Smooth muscle cell of the coronary artery (primary cell): ENCODE results near the gene CIAPIN1. TPM values are rescaled to one million over a fixed set of nuclear protein-coding genes. Genes with fewer than 3 reads are reported as not detected.

Experiments
- total RNA-seq: library from RNA; depleted of rRNA; stranded (reverse); fragments of >200 nt; gene quantifications from 2 replicates; pipeline ENCODE4 v1.2.3, GENCODE V29; 2014; ENCODE audit warnings: low replicate concordance

CIAPIN1 gene
- 18.6 and 46.3 TPM in 2 replicates for total RNA-seq

DNA sequence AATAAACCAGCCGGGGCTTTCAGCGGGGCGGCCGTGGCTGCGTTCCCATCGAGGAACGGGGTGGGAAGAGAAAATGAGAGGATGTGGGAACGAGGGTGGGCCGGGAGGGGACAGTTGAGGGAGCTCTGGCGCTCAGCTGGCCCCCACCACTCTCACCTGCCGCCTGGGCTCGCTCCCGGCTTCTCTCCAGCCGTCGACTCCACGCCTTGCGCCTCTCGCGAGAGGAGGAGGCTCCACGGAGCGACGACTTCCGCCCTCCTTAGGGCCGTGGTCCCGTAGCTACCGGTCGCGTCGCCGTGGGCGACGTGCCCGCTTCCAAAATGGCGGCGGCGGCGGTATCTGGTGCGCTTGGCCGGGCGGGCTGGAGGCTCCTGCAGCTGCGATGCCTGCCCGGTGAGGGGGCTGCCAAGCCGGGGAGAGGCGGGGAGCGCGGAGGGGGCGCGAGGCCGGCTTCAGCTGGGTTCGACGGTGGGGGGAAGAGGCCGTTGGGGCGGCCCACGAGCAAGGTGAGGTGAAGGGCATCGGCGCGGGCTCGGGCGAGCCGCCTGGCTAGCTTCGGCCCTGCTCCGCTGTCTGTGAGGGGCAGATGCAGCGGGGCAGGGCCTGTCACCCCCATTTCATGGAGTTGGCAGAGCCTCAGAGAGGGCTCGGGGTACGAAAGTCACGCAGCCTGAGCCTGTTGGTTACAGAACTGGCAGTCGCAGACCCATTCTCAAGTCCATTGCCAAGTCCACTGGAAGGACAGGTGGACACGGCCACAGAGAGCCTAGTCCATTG lies at the start of gene CIAPIN1, which contains the start of gene COQ9:
Gene CIAPIN1 (minus strand): TSS at position 200 of the 777 bp plus-strand sequence. CDS start 6,457 bp downstream, outside the sequence.
Gene COQ9 (plus strand): TSS at position 294 of the 777 bp plus-strand sequence. CDS start 27 bp downstream, at position 321.

GRCh38 chr16:57485916-57486857 lies 39.0 kb upstream of the CIAPIN1 start, which contains the start of gene DOK4:
Gene DOK4 (minus strand): TSS chr16:57486493. CDS start chr16:57479507, 6,986 bp downstream.

DNA sequence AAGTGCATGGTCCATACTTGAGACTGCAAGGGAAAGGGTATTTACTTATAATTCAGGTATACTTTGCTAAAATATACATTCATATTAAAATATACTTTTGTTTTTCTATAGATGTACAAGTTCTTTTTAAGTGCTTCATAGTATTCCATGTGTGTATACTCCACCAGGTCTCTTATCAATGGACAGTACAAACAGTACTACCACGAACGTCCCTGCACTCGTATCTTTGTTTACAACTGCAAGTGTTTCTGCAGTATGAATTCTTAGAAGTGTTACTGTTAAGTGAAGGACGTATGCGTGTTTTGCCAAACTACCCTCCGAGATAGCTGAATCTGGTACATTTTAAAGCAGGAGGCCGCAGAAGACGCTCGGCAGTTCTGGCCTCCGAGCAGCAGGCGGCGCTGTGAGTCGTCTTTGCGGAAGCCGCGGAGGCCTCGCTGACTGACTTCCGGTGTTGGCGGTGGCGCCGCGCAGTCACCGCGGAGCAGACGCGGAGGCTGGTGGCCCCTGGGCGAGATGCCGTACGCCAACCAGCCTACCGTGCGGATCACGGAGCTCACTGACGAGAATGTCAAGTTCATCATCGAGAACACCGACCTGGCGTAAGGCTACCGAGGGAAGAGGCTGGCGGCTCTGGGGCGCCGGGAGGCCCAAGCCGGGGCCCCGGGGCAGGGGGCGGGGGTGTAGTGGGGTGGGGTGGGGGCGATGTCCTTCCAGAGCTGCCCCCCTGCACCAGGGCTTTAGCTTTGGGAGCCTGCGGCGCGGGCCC lies 15.2 kb upstream of the CIAPIN1 start, which contains the start of gene POLR2C:
Gene POLR2C (plus strand): TSS at position 471 of the 769 bp plus-strand sequence. CDS start 46 bp downstream, at position 517.

GRCh38 chr16:57403965-57404817 lies 43.0 kb downstream of the CIAPIN1 start, which contains the start of gene CCL17:
Gene CCL17 (plus strand): TSS chr16:57404767. CDS start chr16:57413933, 9,166 bp downstream.

Other genes with a start within 250 kb of the CIAPIN1 start
- 40.2 and 63.3 TPM in 2 replicates for gene ARL2BP, start 202.1 kb downstream of the CIAPIN1 start, total RNA-seq
- 0.53 TPM in 1 of 2 replicates, not detected in the other for gene PLLP, start 162.7 kb downstream of the CIAPIN1 start, total RNA-seq
- gene CCL22, start 88.6 kb downstream of the CIAPIN1 start, total RNA-seq: not detected in 2 replicates
- 0.23 and 0.83 TPM in 2 replicates for gene CX3CL1, start 74.9 kb downstream of the CIAPIN1 start, total RNA-seq
- not detected in 2 replicates for gene CCL17, start 42.6 kb downstream of the CIAPIN1 start, total RNA-seq
- gene COQ9, start 94 bp upstream of the CIAPIN1 start, total RNA-seq: 43.0 and 52.5 TPM in 2 replicates
- 93.4 and 111 TPM in 2 replicates for gene POLR2C, start 15.3 kb upstream of the CIAPIN1 start, total RNA-seq
- gene DOK4, start 39.1 kb upstream of the CIAPIN1 start, total RNA-seq: 28.0 and 44.4 TPM in 2 replicates
- gene CCDC102A, start 89.2 kb upstream of the CIAPIN1 start, total RNA-seq: 12.4 and 19.5 TPM in 2 replicates
- not detected in 2 replicates for gene ADGRG5, start 95.3 kb upstream of the CIAPIN1 start, total RNA-seq
- 0.12 and 0.53 TPM in 2 replicates for gene ADGRG1, start 181.2 kb upstream of the CIAPIN1 start, total RNA-seq
- gene ADGRG3, start 220.9 kb upstream of the CIAPIN1 start, total RNA-seq: not detected in 2 replicates
- gene DRC7, start 247.4 kb upstream of the CIAPIN1 start, total RNA-seq: 0.23 TPM in 1 of 2 replicates, not detected in the other